Activated effector memory CD4-positive, alpha-beta T cell treated with Interleukin-2 at 50 U/mL for 16 hours (primary cell): ENCODE measurements around the gene NAV3.
"Not testable (repeated sequence)": the region's sequence is repeated elsewhere in the genome, so short reads cannot be mapped to it uniquely, and the experiment has no call there.

ENCODE experiments used
- DNase-seq: peaks from one replicate; pipeline ENCODE4 v3.0.0-alpha.2; 2020

NAV3 gene

GRCh38 chr12:78081590-78082314 is 251.1 kb downstream of the NAV3 start:
- DNase-seq, result no peak

GRCh38 chr12:78085542-78086182 is 255.0 kb downstream of the NAV3 start:
- DNase-seq, result no peak

DNA sequence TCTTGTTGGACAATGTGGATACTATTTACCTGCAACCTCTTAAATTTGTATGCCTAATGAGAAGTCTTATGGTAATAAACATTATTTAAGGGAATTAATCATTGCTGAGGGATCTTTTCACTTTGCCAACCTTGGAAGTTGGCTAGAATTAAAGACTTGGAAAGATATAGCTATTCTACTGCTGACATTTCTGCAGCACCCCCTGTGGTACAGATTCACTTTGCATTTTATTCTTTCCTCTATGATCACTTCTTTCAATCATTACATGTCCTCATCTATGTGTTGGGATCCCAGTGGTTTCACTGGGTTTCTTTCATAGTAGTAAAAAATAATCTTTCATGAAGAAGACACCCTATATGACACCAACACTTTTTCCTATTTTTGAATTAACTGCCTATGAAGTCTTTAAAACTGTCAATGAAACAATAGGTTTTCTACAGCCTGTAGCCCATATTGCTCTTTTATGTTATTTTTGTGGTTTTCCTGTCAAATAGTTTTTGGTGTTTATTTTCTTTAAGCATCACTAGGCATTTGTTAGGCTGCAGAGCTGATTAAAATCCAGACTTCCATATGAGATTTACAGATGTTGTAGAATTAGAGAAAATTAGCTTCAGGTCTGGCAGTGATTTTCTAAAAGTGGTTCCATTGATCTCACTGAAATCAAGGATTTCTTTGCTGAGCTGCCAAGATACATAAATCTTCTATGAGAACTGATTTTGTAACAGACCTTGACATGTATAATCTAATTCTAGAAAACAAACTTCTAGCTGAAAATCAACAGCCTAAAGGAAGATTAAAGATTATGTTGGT is 256.1 kb downstream of the NAV3 start:
- DNase-seq, result no peak

- DNase-seq, result no peak
Measured at GRCh38 chr12:78087363-78087675, 256.6 kb downstream of the NAV3 start.

GRCh38 chr12:78088391-78088832 is 257.7 kb downstream of the NAV3 start:
- no peak for DNase-seq

GRCh38 chr12:78090266-78090665 is 259.6 kb downstream of the NAV3 start:
- no peak for DNase-seq

DNA sequence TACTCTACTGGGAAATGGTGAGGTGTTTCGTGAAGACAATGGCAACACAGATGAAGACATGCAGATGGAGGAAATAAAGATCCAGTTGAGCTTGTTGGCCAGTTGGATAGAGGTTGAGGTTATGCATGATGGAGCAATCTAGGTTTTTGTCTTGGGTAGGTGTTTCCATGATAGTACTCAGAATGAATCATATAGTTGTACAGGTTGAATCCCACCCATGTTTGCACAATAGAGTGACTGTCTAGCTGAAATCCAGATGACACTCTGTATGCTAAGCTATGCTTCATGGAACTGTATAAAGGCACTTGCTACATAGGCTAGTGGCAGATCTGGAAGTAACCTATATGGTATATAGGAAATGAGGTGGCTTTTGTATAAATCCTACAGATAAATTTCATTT is 264.9 kb downstream of the NAV3 start:
- no peak for DNase-seq

- no peak for DNase-seq
Measured at GRCh38 chr12:78096909-78097597, 266.4 kb downstream of the NAV3 start.

DNA sequence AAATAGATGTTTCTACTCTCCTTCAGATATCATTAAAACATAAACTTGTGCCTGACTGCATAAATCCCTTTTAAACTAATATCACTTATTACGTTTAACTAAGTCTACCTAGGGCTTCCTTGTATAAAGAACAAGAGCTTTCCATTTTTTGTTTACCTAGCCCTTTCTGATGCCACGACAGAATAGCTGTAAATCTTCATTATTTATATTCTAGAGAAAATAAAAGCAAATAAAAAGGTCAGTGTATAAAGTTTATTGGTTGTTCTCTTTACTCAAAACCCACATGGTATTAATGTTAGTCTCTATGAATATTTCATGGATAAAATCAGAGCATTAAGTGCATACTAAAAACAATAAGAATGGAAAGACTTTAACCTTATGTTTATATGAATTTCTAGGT is 269.1 kb downstream of the NAV3 start:
- no peak for DNase-seq

GRCh38 chr12:78101113-78101876 is 270.6 kb downstream of the NAV3 start:
- DNase-seq, result no peak

DNA sequence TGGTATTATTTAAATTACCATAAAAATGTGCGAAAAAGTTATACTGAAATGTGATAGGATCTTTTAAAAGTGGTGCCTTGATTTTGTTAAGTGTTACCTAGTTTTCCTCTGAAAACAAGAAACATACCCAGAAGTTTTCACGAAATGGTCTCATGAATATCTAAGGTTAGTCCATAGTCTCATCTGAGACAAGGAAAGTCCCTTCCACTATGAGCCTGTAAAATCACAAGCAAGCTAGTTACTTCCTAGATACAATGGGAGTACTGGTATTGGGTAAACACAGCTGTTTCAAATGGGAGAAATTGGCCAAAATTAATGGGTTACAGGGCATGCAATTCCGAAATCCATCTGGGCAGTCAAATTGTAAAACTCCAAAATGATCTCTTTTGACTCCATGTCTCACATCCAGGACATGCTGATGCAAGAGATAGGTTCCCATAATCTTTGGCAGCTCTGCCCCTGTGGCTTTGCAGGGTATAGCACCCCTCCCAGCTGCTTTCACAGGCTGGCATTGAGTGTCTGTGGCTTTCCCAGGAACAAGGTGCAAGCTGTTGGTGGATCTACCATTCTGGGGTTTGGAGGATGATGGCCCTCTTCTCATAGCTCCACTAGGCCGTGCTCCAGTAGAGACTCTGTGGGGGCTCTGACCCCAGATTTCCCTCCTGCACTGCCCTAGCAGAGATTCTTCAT is 271.4 kb downstream of the NAV3 start:
- DNase-seq, result no peak

DNA sequence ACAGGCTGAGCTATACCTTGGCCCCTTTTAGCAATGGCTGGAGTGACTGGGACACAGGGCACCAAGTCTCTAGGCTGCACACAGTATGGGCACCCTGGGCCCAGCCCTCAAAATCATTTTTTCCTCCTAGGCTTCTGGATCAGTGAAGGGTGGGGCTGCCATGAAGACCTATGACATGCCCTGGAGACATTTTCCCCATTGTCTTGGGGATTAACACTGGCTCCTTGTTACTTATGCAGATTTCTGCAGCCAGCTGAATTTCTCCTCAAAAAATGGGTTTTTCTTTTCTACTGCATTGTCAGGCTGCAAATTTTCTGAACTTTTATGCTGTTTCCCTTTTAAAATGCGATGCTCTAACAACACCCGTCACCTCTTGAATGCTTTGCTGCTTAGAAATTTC is 272.1 kb downstream of the NAV3 start:
- DNase-seq, result not testable (repeated sequence)

- no peak for DNase-seq
Measured at GRCh38 chr12:78115889-78116288, 285.2 kb downstream of the NAV3 start.

DNA sequence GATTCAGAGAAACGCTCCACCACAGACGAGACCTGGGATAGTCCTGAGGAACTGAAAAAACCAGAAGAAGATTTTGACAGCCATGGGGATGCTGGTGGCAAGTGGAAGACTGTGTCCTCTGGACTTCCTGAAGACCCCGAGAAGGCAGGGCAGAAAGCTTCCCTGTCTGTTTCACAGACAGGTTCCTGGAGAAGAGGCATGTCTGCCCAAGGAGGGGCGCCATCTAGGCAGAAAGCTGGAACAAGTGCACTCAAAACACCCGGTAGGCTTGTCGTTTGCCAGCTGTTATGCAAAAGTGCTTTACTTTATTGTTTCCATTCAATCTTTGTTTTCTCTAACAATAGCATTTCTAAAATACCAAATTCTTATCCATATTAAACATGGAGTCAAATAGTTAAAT is 287.3 kb downstream of the NAV3 start:
- no peak for DNase-seq

GRCh38 chr12:78118486-78118885 is 287.8 kb downstream of the NAV3 start:
- DNase-seq, result no peak

- no peak for DNase-seq
Measured at GRCh38 chr12:78119351-78119918, 288.7 kb downstream of the NAV3 start.

- no peak for DNase-seq
Measured at GRCh38 chr12:78120306-78120705, 289.6 kb downstream of the NAV3 start.

GRCh38 chr12:78120866-78121560 is 290.3 kb downstream of the NAV3 start:
- no peak for DNase-seq

GRCh38 chr12:78121969-78122610 is 291.4 kb downstream of the NAV3 start:
- no peak for DNase-seq

- DNase-seq, result no peak
Measured at GRCh38 chr12:78128211-78128610, 297.5 kb downstream of the NAV3 start.
